Right ventricle myocardium superior (tissue), 1 donor: ENCODE data around the gene OPHN1. TPM values are rescaled to one million over a fixed set of nuclear protein-coding genes. Genes with fewer than 3 reads are reported as not detected.
"Not testable (repeated sequence)": the region's sequence is repeated elsewhere in the genome, so short reads cannot be mapped to it uniquely, and the experiment has no call there.

Experiments used
- ATAC-seq: fragments of 200-7000 bp; cut with Tn5 transposase; one replicate; pipeline ENCODE4 v1.9.1; 2020; ENCODE audit warnings: mild to moderate bottlenecking; ENCODE audit not compliant: poor library complexity
- DNase-seq: peaks from one replicate; pipeline ENCODE4 v3.0.0-alpha.2; 2020
- intact Hi-C: fragments of 100-400 bp; cut with DNase I; formaldehyde crosslinking; loops from one replicate; pipeline ENCODE4 v1.11.2; 2022
- total RNA-seq: library from RNA; stranded (reverse); fragmentation: NEBNext Ultra II Directional; extraction: Animal tissue kit (Norgen Biotek cat#: 25700); gene quantifications from one replicate; pipeline ENCODE4 v1.2.1, GENCODE V29; 2021
- donor health status: DM: no; HTN: yes; CAD: no; lungs with severe emphysema.

OPHN1 gene
- total RNA-seq, 1 donor from 2014 or later: 4.3 TPM

- DNase-seq (no peak), ATAC-seq (no peak)
- intact Hi-C loops: no loop called here
Observed at GRCh38 chrX:68429216-68429615, 4.1 kb downstream of the OPHN1 start.

GRCh38 chrX:68428431-68428830, 4.9 kb downstream of the OPHN1 start:
- no peak for DNase-seq
- ATAC-seq: no peak
- intact Hi-C loops: no loop called here

DNA sequence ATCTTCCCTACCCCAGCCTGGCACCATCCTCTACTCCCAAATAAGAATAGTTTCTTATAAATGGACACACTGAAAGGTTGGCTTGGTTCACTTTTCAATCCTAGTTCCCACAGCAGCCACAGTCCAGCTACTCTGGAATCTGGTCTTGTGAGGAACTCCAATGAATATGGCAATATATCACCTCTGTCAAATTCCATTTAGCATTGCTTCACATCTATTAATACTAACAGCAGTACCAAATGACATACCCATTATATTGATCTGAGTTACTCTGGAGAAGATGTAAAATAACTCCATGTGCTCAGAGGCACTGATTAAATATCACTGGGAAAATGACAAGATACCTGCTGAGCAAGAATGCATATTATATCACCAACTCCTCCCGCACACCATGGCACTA, 8.6 kb downstream of the OPHN1 start:
- ATAC-seq: no peak
- intact Hi-C loops: no loop called here
- DNase-seq: no peak

- intact Hi-C loops: no loop called here
- ATAC-seq: no peak
- DNase-seq: no peak
Observed at GRCh38 chrX:68422478-68422877, 10.8 kb downstream of the OPHN1 start.

DNA sequence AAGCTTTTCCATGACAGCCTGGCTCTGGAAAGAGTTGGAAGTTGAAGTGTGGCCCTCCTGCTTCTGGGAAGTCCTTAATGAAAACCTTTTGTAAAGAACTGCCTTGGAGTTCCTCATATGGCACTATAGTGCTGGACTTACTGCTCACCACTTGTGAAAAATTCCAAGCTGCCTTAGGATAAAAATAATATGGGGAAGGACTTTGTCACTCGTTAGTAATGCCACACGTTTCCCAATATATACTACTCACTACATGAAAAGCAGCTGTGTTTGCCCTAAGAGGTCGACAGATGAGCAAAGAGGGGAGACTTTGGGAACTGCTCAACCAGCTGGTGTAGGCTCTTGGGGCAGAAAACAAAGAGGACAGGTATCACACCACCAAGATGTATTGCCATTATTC, 11.7 kb downstream of the OPHN1 start:
- peak; percentile 31 for ATAC-seq
- DNase-seq: no peak
- intact Hi-C loops: no loop called here

GRCh38 chrX:68420559-68420958, 12.7 kb downstream of the OPHN1 start:
- intact Hi-C loops: no loop called here
- no peak for ATAC-seq
- no peak for DNase-seq

GRCh38 chrX:68419975-68420374, 13.3 kb downstream of the OPHN1 start:
- intact Hi-C loops: no loop called here
- DNase-seq: no peak
- peak; percentile 34 for ATAC-seq

- ATAC-seq: no peak
- intact Hi-C loops: no loop called here
Observed at GRCh38 chrX:68417651-68418050, 15.6 kb downstream of the OPHN1 start.

GRCh38 chrX:68416592-68416991, 16.7 kb downstream of the OPHN1 start:
- intact Hi-C loops: no loop called here
- no peak for DNase-seq
- no peak for ATAC-seq

More at GRCh38 chrX:68417651-68418050, 15.6 kb downstream of the OPHN1 start:
- no peak for DNase-seq

- peak; percentile 86 for ATAC-seq
- intact Hi-C loops: no loop called here
- DNase-seq: peak; percentile 65
Observed at GRCh38 chrX:68415316-68415715, 18.0 kb downstream of the OPHN1 start.

- intact Hi-C loops: no loop called here
- ATAC-seq: no peak
Observed at GRCh38 chrX:68413254-68413653, 20.0 kb downstream of the OPHN1 start.

DNA sequence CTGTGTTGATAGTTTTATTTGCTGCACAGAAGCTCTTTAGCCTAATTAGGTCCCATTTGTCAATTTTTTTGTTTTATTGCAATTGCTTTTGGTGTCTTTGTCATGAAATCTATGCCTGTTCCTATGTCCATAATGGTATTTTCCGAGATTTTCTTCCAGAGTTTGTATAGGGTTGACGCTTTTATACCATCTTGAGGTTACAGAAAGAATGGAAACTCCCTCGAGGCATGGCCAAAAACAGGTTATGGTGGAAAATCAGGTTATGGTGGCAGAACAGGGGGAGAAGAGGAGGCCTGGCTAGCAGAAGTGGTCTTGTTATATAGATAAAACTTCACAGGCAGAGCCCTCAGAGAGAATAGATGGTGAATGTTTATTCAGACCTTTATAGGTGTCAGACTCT, 21.6 kb downstream of the OPHN1 start:
- intact Hi-C loops: no loop called here
- DNase-seq (no peak), ATAC-seq (no peak)

More at GRCh38 chrX:68413254-68413653, 20.0 kb downstream of the OPHN1 start:
- DNase-seq: no peak

DNA sequence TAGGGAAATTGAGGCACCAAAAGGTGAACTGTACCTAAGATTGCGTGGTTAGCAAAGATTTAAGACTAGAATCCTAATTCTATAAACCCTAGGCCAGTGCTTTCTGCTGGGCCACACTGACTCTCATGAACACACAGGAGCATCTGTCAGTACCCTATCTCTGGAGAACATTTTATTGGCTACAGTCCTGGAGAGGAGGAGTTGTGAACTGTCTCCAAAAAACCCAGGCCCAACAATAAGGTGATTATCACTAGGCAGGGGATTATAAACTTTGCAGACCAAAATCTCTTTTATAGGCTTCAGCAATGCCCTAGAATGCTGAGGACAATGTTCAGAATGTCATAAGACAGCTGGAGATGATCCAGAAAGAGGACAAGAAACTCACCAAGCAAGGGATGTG, 24.1 kb downstream of the OPHN1 start:
- peak; percentile 88 for ATAC-seq
- intact Hi-C loops: no loop called here

DNA sequence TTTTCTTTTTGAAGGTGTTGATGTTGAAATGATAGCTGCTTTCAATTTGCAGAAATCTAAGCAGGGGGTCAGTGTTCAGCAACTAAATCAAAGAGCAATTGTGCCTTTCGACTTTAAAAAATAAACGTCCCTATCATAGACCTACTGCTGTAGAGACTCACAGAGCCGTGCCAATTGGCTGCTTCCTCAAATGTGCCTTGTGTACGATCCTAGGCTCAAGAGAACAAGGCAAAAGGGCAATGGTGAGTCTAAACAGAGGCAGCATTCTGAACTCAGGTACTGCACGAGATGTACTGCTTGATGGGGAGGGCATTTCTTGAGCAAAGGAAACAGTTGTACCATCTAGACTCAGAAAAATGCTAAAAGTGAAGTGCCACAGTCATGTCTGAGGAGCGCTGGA, 29.8 kb downstream of the OPHN1 start:
- intact Hi-C loops: no loop called here
- DNase-seq: no peak
- peak; percentile 58 for ATAC-seq

More for the DNA sequence above, 24.1 kb downstream of the OPHN1 start:
- DNase-seq: no peak

- DNase-seq: no peak
- ATAC-seq: no peak
- intact Hi-C loops: no loop called here
Observed at GRCh38 chrX:68403038-68403437, 30.3 kb downstream of the OPHN1 start.

DNA sequence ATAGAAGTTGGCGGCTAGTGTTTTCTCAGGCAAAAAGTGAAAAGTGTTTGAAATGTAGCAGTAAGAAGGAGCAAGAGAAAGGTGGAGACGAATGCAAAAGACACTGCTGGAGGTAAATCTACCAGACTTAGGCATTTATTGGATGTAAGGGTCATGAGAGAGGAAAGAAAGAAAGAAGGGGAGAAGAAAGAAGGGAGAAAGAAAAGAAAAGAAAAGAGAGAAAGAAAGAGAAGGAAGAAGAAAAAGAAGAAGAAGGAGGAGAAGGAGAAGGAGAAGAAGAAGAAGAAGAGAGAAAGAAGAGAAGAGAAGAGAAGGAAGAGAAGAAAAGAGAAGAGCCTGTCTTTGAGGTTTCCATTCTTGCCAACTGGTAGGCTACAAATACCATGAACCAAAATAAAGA, 31.2 kb downstream of the OPHN1 start:
- no peak for DNase-seq
- intact Hi-C loops: no loop called here
- ATAC-seq: no peak

DNA sequence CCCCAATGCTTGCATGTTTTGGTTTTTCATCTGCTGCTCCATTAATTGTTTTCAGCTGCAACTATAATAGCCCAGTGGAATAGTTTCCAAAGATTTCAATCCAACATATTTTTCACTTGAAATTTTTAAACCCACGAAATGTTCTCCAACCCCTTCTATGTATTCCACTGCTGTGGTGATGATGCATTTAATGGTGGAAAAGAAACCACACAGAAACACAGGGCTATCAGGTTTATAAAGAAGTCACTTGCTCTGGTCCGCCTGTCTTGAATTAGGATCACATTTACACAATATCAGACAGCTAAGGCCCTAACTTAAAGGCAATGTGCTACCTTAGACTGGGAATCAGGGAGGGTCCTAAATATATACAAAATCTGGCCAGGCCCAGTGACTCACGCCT, 35.0 kb downstream of the OPHN1 start:
- intact Hi-C loops: no loop called here
- ATAC-seq (no peak), DNase-seq (no peak)

GRCh38 chrX:68396953-68397352, 36.3 kb downstream of the OPHN1 start:
- no peak for DNase-seq
- peak; percentile 64 for ATAC-seq
- intact Hi-C loops: no loop called here

GRCh38 chrX:68389419-68389960, 43.8 kb downstream of the OPHN1 start:
- ATAC-seq, DNase-seq, intact Hi-C loops: not testable (repeated sequence)

- ATAC-seq (no peak), DNase-seq (no peak)
- intact Hi-C loops: no loop called here
Observed at GRCh38 chrX:68387776-68388175, 45.5 kb downstream of the OPHN1 start.

- DNase-seq (no peak), ATAC-seq (peak; percentile 59)
- intact Hi-C loops: no loop called here
Observed at GRCh38 chrX:68383540-68383939, 49.8 kb downstream of the OPHN1 start.
